SIG-M5 (cell line): ENCODE data around the gene HYPK.
A peak's percentile ranks its signal among the peaks of the same experiment; 100 is the strongest.
"Not testable (repeated sequence)": the region's sequence is repeated elsewhere in the genome, so short reads cannot be mapped to it uniquely, and the experiment has no call there.

Experiments used
- DNase-seq: peaks from one replicate; lab custom pipeline; 2025; lab: John Stamatoyannopoulos, UW

HYPK gene

GRCh38 chr15:43795997-43796396 is 4.4 kb upstream of the HYPK start:
- no peak for DNase-seq

- no peak for DNase-seq
Measured at GRCh38 chr15:43796566-43796965, 3.8 kb upstream of the HYPK start.

- no peak for DNase-seq
Measured at GRCh38 chr15:43799209-43799944, 1.0 kb upstream of the HYPK start.

GRCh38 chr15:43799945-43800285 is 484 bp upstream of the HYPK start, which contains the start of gene SERINC4:
Gene SERINC4, minus strand, starts transcription at chr15:43800220. Its CDS starts 234 bp downstream, at chr15:43799986.
- DNase-seq: no peak

- DNase-seq: not testable (repeated sequence)
Measured at GRCh38 chr15:43802676-43803075, 2.3 kb downstream of the HYPK start.

- no peak for DNase-seq
Measured at GRCh38 chr15:43808435-43808950, 8.1 kb downstream of the HYPK start.

GRCh38 chr15:43808960-43809678 is 8.7 kb downstream of the HYPK start:
- no peak for DNase-seq

- not testable (repeated sequence) for DNase-seq
Measured at GRCh38 chr15:43815064-43815463, 14.7 kb downstream of the HYPK start.

GRCh38 chr15:43821505-43821904 is 21.1 kb downstream of the HYPK start:
- DNase-seq: no peak

- peak; percentile 56 for DNase-seq
Measured at GRCh38 chr15:43824302-43825246, 24.2 kb downstream of the HYPK start, which contains the start of gene MFAP1. Gene MFAP1, minus strand, starts transcription at chr15:43824690. Its CDS starts 121 bp downstream, at chr15:43824569.

GRCh38 chr15:43825305-43825704 is 24.9 kb downstream of the HYPK start:
- not testable (repeated sequence) for DNase-seq

GRCh38 chr15:43826029-43826507 is 25.7 kb downstream of the HYPK start:
- no peak for DNase-seq

GRCh38 chr15:43826508-43827341 is 26.3 kb downstream of the HYPK start, which contains the start of gene WDR76:
Gene WDR76, plus strand, starts transcription at chr15:43827002. Its CDS starts 31 bp downstream, at chr15:43827033.
- no peak for DNase-seq

GRCh38 chr15:43828061-43828657 is 27.8 kb downstream of the HYPK start:
- no peak for DNase-seq

GRCh38 chr15:43829951-43830540 is 29.6 kb downstream of the HYPK start:
- not testable (repeated sequence) for DNase-seq

- DNase-seq: not testable (repeated sequence)
Measured at GRCh38 chr15:43830691-43831275, 30.4 kb downstream of the HYPK start.

- DNase-seq: not testable (repeated sequence)
Measured at GRCh38 chr15:43831519-43832052, 31.2 kb downstream of the HYPK start.

- not testable (repeated sequence) for DNase-seq
Measured at GRCh38 chr15:43832485-43832884, 32.1 kb downstream of the HYPK start.

- DNase-seq: no peak
Measured at GRCh38 chr15:43845421-43845820, 45.0 kb downstream of the HYPK start.
